ENCODE results near the gene POMT1. TPM values are rescaled to one million over a fixed set of nuclear protein-coding genes. Genes with fewer than 3 reads are reported as not detected.
A peak's percentile ranks its signal among the peaks of the same experiment; 100 is the strongest.
"Not testable (repeated sequence)": the region's sequence is repeated elsewhere in the genome, so short reads cannot be mapped to it uniquely, and the experiment has no call there.

Gene POMT1, protein sequence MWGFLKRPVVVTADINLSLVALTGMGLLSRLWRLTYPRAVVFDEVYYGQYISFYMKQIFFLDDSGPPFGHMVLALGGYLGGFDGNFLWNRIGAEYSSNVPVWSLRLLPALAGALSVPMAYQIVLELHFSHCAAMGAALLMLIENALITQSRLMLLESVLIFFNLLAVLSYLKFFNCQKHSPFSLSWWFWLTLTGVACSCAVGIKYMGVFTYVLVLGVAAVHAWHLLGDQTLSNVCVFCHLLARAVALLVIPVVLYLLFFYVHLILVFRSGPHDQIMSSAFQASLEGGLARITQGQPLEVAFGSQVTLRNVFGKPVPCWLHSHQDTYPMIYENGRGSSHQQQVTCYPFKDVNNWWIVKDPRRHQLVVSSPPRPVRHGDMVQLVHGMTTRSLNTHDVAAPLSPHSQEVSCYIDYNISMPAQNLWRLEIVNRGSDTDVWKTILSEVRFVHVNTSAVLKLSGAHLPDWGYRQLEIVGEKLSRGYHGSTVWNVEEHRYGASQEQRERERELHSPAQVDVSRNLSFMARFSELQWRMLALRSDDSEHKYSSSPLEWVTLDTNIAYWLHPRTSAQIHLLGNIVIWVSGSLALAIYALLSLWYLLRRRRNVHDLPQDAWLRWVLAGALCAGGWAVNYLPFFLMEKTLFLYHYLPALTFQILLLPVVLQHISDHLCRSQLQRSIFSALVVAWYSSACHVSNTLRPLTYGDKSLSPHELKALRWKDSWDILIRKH
- total RNA-seq (2022), result 13.6 and 15.8 TPM in 2 replicates
- percentile 44 among the genes with signal in this experiment for Bru-seq, nascent RNA
- BruChase-seq, experiment 1, labeled RNA remaining after a 6-hour chase, result percentile 56 among the genes with signal in this experiment
- BruChase-seq, experiment 2, labeled RNA remaining after a 2-hour chase, result percentile 61 among the genes with signal in this experiment
- long read RNA-seq, partial matches to known transcripts, result 13 of 26 reads
- long read RNA-seq, other reads (novel, unspliced or antisense), result 7 of 26 reads

DNA sequence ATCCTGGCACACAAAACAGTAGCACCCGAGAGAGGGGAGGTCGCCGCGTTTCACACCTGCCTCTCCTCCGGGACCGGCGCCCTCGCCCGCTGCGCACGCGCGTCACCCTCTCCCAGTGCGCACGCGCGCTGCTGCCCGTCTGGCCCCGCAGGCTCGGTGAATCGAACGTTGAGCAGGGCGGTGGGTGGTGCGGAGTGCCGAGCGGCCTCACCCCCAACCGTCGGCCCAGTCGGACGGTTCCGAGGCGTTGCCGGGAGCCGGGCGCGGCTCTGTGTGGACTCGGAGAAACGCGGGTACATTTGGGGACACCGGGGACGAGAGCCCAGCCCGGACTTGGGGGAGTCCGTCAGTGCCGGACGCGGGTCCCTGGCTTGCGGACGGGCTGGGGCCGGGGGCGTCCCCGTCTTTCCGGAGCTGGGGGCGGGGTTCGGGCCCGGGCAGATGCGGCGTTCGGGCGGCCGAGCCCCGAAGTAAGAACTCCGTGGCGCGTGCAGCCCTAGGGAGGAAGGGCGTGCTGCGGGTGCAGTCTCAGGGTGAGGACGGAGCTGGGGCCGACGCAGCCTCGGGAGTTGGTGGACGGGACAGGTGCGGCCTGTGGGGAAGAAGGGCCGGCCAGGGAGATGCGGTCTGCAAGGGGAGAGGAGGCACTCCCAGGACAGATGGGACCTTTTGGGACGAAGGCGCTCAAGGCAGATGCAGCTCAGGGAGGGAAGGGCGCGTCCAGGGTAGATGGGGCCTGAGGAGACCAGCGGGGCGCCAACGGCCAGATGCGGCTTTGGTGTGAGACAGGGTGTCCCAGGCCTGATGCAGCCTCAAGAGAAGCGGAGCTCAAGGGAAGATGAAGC is at the start of gene POMT1:
Gene POMT1, plus strand, starts transcription at position 138 of the 845 bp plus-strand sequence. CDS start 1,301 bp downstream, outside the sequence.
- Mint-ChIP-seq H3K4me1 (ENCODE audit: low read depth, unreplicated experiment) (peaks cover 17% of the 10 kb centered on the region), H3K36me3 (ENCODE audit: insufficient read depth, unreplicated experiment) (peaks cover 33% of the 10 kb centered on the region), H3K4me3 (ENCODE audit: low read depth, unreplicated experiment) (peak within 1 kb of the TSS; percentile 94), H3K27ac (ENCODE audit: unreplicated experiment) (peak within 1 kb of the TSS; percentile 14), H3K9me3 (ENCODE audit: low read depth, unreplicated experiment) (no peaks in the 10 kb centered on the region), H3K27me3 (ENCODE audit: unreplicated experiment) (no peaks in the 10 kb centered on the region)
- DNase-seq, result peak; percentile 77
- intact Hi-C loops (cut with micrococcal nuclease; ENCODE audit: unreplicated experiment), result no loop called here
- CTCF ChIA-PET, result no interaction called here
- TF ChIP-seq, protein P1, sequence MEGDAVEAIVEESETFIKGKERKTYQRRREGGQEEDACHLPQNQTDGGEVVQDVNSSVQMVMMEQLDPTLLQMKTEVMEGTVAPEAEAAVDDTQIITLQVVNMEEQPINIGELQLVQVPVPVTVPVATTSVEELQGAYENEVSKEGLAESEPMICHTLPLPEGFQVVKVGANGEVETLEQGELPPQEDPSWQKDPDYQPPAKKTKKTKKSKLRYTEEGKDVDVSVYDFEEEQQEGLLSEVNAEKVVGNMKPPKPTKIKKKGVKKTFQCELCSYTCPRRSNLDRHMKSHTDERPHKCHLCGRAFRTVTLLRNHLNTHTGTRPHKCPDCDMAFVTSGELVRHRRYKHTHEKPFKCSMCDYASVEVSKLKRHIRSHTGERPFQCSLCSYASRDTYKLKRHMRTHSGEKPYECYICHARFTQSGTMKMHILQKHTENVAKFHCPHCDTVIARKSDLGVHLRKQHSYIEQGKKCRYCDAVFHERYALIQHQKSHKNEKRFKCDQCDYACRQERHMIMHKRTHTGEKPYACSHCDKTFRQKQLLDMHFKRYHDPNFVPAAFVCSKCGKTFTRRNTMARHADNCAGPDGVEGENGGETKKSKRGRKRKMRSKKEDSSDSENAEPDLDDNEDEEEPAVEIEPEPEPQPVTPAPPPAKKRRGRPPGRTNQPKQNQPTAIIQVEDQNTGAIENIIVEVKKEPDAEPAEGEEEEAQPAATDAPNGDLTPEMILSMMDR (IDR thresholded peaks at IDR 0.05; ENCODE audit: unreplicated experiment), result no peak
- no TSS peak for BruUV-seq (replicated peaks)

DNA sequence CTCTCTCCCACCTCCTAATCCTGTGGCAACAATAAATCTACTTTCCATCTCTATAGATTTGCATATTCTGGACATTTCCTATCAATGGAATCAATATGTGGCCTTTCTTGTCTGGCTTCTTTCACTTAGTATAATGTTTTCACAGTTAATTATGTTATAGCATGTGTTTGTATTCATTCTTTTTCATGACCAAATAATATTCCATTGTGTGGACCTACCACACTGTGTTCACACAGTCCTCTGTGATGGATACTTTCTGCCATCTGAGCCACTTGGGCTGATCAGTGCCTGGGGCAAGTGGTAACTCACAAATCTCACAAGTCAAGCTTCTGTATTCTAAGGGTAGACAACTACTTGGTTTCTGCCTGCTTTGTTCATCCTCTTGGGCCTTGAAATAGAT is 48.7 kb upstream of the POMT1 start:
- Mint-ChIP-seq H3K4me3 (ENCODE audit: low read depth, unreplicated experiment) (no peak overlapping the region), H3K27ac (ENCODE audit: unreplicated experiment) (no peak overlapping the region), H3K36me3 (ENCODE audit: insufficient read depth, unreplicated experiment) (peaks cover 50% of the 10 kb centered on the region), H3K27me3 (ENCODE audit: unreplicated experiment) (no peaks in the 10 kb centered on the region), H3K4me1 (ENCODE audit: low read depth, unreplicated experiment) (no peaks in the 10 kb centered on the region), H3K9me3 (ENCODE audit: low read depth, unreplicated experiment) (no peaks in the 10 kb centered on the region)
- CTCF ChIA-PET, result no interaction called here
- no TSS peak for BruUV-seq (replicated peaks)
- no peak for DNase-seq
- intact Hi-C loops (cut with micrococcal nuclease; ENCODE audit: unreplicated experiment), result no loop called here
- TF ChIP-seq, protein P1 (IDR thresholded peaks at IDR 0.05; ENCODE audit: unreplicated experiment), result no peak

DNA sequence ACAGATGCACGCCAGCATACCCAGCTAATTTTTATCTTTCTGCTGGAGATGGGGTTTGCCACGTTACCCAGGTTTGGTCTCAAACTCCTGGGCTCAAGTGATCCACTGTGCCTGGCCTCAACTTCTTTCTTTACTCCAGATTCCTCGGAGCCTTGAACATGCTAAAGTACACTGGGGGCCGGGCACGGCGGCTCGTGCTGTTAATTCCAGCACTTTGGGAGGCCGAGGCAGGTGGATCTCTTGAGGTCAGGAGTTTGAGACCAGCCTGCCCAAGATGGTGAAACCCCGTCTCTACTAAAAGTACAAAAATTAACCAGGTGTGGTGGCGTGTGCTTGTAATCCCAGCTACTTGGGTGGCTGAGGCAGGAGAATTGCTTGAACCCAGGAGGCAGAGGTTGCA is 47.1 kb upstream of the POMT1 start:
- DNase-seq; H3K27me3 Mint-ChIP-seq (ENCODE audit: unreplicated experiment); intact Hi-C loops (cut with micrococcal nuclease; ENCODE audit: unreplicated experiment); H3K4me1 Mint-ChIP-seq (ENCODE audit: low read depth, unreplicated experiment); CTCF ChIA-PET; H3K9me3 Mint-ChIP-seq (ENCODE audit: low read depth, unreplicated experiment); H3K4me3 Mint-ChIP-seq (ENCODE audit: low read depth, unreplicated experiment); H3K27ac Mint-ChIP-seq (ENCODE audit: unreplicated experiment); BruUV-seq (replicated peaks): not testable (repeated sequence)
- H3K36me3 Mint-ChIP-seq (ENCODE audit: insufficient read depth, unreplicated experiment), result peaks cover 47% of the 10 kb centered on the region

DNA sequence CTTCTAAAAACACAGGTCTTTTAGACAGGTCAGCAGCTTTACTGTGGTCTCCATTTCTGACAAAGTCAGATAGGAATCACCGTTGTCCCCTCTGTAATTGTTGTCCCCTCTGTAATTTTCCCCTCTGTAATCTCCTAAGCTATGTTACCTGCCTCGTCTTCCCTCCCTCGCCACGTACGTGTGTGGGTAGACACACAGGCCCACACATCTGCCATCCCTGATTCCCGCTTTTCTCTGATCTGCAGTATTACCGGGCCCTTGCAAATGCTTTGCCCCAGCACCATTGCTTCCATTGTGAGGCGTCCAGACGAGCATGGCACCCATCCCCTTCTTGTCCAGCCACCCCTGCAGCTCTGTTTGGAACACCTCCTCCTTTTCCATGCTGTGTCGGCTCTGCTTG is 45.0 kb upstream of the POMT1 start:
- TF ChIP-seq, protein P1 (IDR thresholded peaks at IDR 0.05; ENCODE audit: unreplicated experiment), result no peak
- Mint-ChIP-seq H3K27ac (ENCODE audit: unreplicated experiment) (peak overlapping the region; percentile 12), H3K36me3 (ENCODE audit: insufficient read depth, unreplicated experiment) (peaks cover 58% of the 10 kb centered on the region), H3K4me1 (ENCODE audit: low read depth, unreplicated experiment) (no peaks in the 10 kb centered on the region), H3K9me3 (ENCODE audit: low read depth, unreplicated experiment) (no peaks in the 10 kb centered on the region), H3K4me3 (ENCODE audit: low read depth, unreplicated experiment) (no peak overlapping the region), H3K27me3 (ENCODE audit: unreplicated experiment) (no peaks in the 10 kb centered on the region)
- no peak for DNase-seq
- intact Hi-C loops (cut with micrococcal nuclease; ENCODE audit: unreplicated experiment), result no loop called here
- no TSS peak for BruUV-seq (replicated peaks)
- CTCF ChIA-PET, result no interaction called here
